IPS-11a (cell line): ENCODE results near the gene SNAPC2.

Source experiments
- H3K4me3 ChIP-seq: one replicate; pipeline ENCODE4 v1.5.1; 2013; ENCODE audit warnings: low read depth, low read length, control low read depth

Gene SNAPC2

GRCh38 chr19:7965921-7966665, 46.0 kb downstream of the SNAPC2 start:
- no peak overlapping the region for H3K4me3 ChIP-seq

DNA sequence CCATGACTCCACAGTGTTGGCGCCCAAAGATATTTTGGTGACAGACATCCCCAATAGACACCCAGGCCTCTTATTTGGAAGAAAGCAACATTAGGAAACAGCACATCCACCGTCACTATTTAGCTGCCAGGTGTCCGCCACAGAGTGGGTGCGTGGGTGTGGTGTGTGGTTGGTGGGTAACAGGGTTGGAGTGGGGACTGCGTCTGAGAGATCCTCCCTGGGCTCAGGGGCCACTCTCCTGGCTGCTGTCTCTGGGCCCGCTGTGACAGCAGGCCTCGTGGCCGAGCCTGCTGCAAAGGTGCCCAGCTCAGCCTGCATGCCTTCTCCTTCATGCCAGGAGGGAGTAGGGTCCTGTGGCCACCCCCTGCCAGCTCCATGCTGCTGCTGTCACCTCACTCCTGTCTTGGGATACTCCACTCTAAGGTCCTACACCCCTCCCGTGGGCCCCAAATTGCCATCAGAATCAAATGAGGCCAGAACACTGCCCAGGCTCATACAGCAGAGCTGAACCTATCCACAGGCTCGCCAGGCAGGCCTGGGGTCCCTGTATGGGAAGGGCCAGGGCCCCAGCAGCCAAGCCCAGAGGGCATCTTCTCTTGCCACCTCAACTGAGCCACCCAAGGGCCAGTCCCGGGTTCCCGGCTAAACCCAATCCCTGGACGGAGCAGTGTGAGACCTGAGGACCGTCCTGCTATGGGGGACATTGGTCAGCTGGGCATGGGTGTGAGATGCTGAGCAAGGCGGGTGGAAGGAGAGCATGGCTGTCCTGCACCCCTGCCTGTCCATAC, 48.1 kb downstream of the SNAPC2 start:
- H3K4me3 ChIP-seq = no peak overlapping the region

DNA sequence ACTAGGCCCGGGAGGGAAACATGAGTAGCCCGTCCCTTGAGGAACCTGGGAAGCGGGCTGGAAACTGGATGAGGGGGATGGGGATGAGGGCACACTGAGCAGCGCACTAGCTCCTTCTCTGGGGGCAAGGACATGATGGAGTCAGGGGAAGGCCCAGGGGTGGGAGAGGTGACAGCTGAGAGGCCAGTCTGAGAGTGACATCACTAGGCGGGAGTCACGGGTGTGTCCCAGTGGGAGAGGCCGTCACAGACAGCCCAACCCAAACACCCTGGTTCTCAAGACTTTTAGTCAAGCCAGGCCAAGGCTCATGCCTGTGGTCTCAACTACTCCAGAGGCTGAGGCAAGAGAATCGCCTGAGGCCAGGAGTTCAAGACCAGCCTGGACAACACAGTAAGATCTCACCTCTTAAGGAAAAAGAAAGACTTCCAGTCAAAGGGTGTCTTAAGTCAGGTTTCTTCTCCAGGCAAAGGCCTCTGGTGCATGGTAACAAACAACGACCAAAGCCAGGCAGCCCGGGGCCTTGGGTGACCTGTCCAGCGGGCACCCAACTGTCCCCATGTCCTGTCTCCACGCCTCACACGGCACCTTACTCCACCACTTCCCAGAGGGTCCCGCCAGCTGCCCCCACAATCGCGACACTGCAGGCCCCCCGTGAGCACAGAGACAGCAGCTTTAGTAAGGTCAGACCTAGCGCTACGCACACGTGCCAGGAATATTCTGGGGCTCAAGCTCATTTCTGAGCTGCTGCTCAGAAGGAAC, 48.8 kb downstream of the SNAPC2 start:
- no peak overlapping the region for H3K4me3 ChIP-seq

GRCh38 chr19:7969555-7969939, 49.4 kb downstream of the SNAPC2 start:
- no peak overlapping the region for H3K4me3 ChIP-seq

DNA sequence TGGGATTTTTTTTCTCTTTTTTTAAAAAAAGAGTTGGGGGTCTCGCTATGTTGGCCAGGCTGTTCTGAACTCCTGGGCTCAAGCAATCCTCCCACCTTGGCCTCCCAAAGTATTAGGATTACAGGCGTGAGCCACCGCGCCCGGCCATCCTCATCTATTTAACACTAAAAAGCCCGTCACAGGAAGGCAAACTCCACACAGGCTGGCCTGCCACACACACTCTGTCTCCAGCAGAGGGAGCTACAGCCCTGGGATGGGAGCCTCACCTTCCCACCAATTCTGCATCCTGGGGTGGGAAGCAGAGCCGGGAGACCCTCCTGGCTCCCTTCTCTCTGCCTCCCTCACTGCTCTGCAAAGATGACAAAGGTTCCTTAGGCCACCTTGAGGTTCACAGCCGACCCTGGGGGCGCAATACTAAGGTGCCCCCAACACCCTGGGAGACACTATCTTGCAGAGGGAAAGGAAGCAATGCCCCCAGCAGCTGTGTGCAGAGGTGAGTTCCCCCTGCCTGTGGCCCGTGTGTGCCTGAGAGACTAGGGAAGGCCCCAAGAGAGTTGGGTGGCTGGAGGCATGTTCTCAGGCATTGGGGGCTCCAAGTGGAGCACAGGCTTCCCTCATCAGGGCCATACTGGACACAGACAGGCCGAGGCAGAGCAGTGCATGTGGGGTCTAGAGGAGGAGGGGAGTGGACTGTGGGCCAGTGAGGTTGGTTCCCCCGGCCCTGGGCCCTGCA, 50.7 kb downstream of the SNAPC2 start:
- no peak overlapping the region for H3K4me3 ChIP-seq

DNA sequence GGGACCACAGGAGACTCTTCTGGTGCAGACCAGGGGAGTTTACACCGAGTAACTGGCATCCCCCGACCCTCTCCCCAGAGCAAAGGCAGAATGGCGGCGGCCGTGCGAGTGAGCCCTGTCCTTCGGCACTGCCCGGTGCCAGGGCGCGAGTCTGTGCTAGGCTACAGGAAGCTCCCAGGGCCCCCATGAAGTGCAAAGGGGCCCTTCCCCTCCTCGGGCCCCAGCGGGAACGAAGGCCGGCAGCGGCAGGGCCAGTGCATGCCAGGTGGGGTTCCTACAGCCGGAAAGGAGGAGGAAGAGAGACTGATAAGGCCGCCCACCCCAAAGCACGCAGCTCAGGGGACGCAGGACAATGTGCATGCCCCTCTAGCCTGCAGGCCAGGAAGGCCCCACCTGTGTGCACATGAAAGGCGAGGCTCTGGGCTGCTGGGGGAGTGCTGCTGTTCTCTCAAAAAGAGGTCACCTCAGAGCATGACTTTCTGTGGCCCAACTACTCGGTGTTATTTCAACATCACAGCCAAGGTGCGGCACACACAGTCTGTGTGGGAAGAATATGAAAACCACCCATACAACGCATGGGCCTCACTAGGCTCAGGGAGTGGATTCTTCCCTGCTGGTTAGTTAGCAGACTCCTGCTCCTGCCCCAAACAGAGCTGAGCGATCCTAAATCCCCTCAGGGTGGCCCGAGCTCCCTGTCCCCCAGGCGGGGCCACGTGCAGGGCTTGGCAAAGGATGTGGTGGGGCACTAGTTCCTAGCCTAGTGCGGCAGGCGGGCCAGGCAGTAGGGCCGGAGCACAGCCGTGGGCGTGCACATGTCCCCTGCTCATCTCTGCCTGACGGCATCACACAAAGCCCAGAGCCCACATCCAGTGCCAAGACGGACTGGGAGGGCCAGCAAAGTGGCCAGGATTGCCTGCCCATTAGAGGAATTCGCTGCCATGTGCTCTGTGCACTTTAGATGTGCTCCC, 51.7 kb downstream of the SNAPC2 start:
- no peak overlapping the region for H3K4me3 ChIP-seq
